ENCODE results near the gene CHFR.

DNA sequence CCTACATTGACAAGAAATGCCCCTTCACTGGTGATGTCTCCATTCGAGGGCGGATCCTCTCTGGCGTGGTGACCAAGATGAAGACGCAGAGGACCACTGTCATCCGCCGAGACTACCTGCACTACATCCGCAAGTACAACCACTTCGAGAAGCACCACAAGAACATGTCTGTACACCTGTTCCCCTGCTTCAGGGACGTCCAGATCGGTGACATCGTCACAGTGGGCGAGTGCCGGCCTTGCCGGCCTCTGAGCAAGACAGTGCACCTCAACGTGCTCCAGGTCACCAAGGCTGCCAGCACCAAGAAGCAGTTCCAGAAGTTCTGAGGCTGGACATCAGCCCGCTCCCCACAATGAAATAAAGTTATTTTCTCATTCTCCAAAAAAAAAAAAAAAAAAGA is 61.5 kb downstream of the CHFR start:
- TF ChIP-seq CTCF (IDR thresholded peaks at IDR 0.05 in 4 of 5, conservative IDR thresholded peaks at IDR 0.05 in 1 of 5) (no peak), POLR2A (IDR thresholded peaks at IDR 0.05) (no peak)
